Measurements from ENCODE around the gene PPP1R13B.

DNA sequence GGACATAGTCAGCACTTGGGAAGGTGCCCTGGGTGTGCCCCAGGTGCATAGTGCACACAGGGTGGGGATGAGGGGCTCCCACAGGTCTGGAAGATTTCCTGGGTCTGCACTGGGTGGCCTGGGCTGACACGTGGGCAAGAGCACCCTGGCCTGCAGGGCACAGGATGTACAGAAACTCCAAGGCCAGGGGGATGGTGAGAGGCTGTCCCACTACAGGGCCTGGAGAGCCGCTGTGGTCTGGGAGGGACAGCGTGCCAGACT, 35.8 kb upstream of the PPP1R13B start:
- TF ChIP-seq POLR2AphosphoS5 (IDR thresholded peaks at IDR 0.05) (no peak), CTCF (IDR thresholded peaks at IDR 0.05) (no peak), POLR2A (IDR thresholded peaks at IDR 0.05) (no peak)
